Stimulated activated naive CD4-positive, alpha-beta T cell (primary cell): Measurements from ENCODE around the gene SPDYE1.
"Not testable (repeated sequence)": the region's sequence is repeated elsewhere in the genome, so short reads cannot be mapped to it uniquely, and the experiment has no call there.

Source experiments
- DNase-seq, 6 experiments: peaks; one replicate each; lab custom pipeline; 2025; lab: John Stamatoyannopoulos, UW

The SPDYE1 gene

GRCh38 chr7:43997532-43997931 is at the start of gene SPDYE1:
TSS of gene SPDYE1 (plus strand) at chr7:43997897. CDS start at chr7:43999950, 2,053 bp downstream.
- not testable (repeated sequence) for DNase-seq

GRCh38 chr7:43952028-43952427 is 45.7 kb upstream of the SPDYE1 start:
- no peak for DNase-seq

GRCh38 chr7:43953071-43953470 is 44.6 kb upstream of the SPDYE1 start:
- no peak for DNase-seq

GRCh38 chr7:43954524-43955228 is 43.0 kb upstream of the SPDYE1 start:
- peak in 2 of 6 experiments; percentile 4 to 8 for DNase-seq

GRCh38 chr7:43956027-43956426 is 41.7 kb upstream of the SPDYE1 start:
- peak in 1 of 6 experiments; percentile 13 for DNase-seq

- DNase-seq, result no peak
These were observed 36.8 kb upstream of the SPDYE1 start for GRCh38 chr7:43960933-43961332.

GRCh38 chr7:43966392-43966791 is 31.3 kb upstream of the SPDYE1 start:
- not testable (repeated sequence) for DNase-seq

- not testable (repeated sequence) for DNase-seq
These were observed 29.3 kb upstream of the SPDYE1 start for GRCh38 chr7:43968172-43969040.

GRCh38 chr7:43969586-43969985 is 28.1 kb upstream of the SPDYE1 start:
- not testable (repeated sequence) for DNase-seq

- DNase-seq, result not testable (repeated sequence)
These were observed 27.0 kb upstream of the SPDYE1 start for GRCh38 chr7:43970698-43971097.

GRCh38 chr7:43974033-43974573 is 23.6 kb upstream of the SPDYE1 start:
- not testable (repeated sequence) for DNase-seq

- not testable (repeated sequence) for DNase-seq
These were observed 22.8 kb upstream of the SPDYE1 start for GRCh38 chr7:43974725-43975482.

- DNase-seq, result no peak
These were observed 20.2 kb upstream of the SPDYE1 start for GRCh38 chr7:43977525-43977924.

GRCh38 chr7:43978102-43978501 is 19.6 kb upstream of the SPDYE1 start:
- not testable (repeated sequence) for DNase-seq

GRCh38 chr7:43982848-43983247 is 14.8 kb upstream of the SPDYE1 start:
- DNase-seq, result not testable (repeated sequence)

- DNase-seq, result not testable (repeated sequence)
These were observed 14.0 kb upstream of the SPDYE1 start for GRCh38 chr7:43983736-43984135.

- peak in 5 of 6 experiments; percentile 37 to 87 (median 75) for DNase-seq
These were observed 11.5 kb upstream of the SPDYE1 start for GRCh38 chr7:43985904-43986864.

- not testable (repeated sequence) for DNase-seq
These were observed 10.2 kb upstream of the SPDYE1 start for GRCh38 chr7:43987476-43987875.

GRCh38 chr7:43990011-43990585 is 7.6 kb upstream of the SPDYE1 start:
- not testable (repeated sequence) for DNase-seq

GRCh38 chr7:43990829-43991228 is 6.9 kb upstream of the SPDYE1 start:
- not testable (repeated sequence) for DNase-seq
